ENCODE measurements around the gene TSPAN16.

TSPAN16 gene

GRCh38 chr19:11267316-11268085 lies 28.5 kb upstream of the TSPAN16 start:
- no peak for DNase-seq (ENCODE audit: low read depth)
- no peak overlapping the region for H3K4me3 ChIP-seq (ENCODE audit: low read depth, low read length)
- no peak for TF ChIP-seq CTCF (IDR thresholded peaks at IDR 0.05; ENCODE audit: low read depth, low read length, missing control alignments)
- in situ Hi-C loops (cut with HindIII; ENCODE audit: low sequenced_read_pairs) = no loop called here

GRCh38 chr19:11268783-11269267 lies 27.1 kb upstream of the TSPAN16 start:
- H3K4me3 ChIP-seq (ENCODE audit: low read depth, low read length) = no peak overlapping the region
- DNase-seq (ENCODE audit: low read depth) = no peak
- in situ Hi-C loops (cut with HindIII; ENCODE audit: low sequenced_read_pairs) = no loop called here
- TF ChIP-seq CTCF (IDR thresholded peaks at IDR 0.05; ENCODE audit: low read depth, low read length, missing control alignments) = no peak

- in situ Hi-C loops (cut with HindIII; ENCODE audit: low sequenced_read_pairs) = no loop called here
- no peak for DNase-seq (ENCODE audit: low read depth)
- no peak for TF ChIP-seq CTCF (IDR thresholded peaks at IDR 0.05; ENCODE audit: low read depth, low read length, missing control alignments)
- no peak overlapping the region for H3K4me3 ChIP-seq (ENCODE audit: low read depth, low read length)
These were observed 26.6 kb upstream of the TSPAN16 start for GRCh38 chr19:11269408-11269807.

- H3K4me3 ChIP-seq (ENCODE audit: low read depth, low read length) = no peak overlapping the region
- no peak for DNase-seq (ENCODE audit: low read depth)
- in situ Hi-C loops (cut with HindIII; ENCODE audit: low sequenced_read_pairs) = no loop called here
- TF ChIP-seq CTCF (IDR thresholded peaks at IDR 0.05; ENCODE audit: low read depth, low read length, missing control alignments) = no peak
These were observed 22.7 kb upstream of the TSPAN16 start for GRCh38 chr19:11273296-11273695.

GRCh38 chr19:11273989-11274388 lies 22.0 kb upstream of the TSPAN16 start:
- no peak overlapping the region for H3K4me3 ChIP-seq (ENCODE audit: low read depth, low read length)
- in situ Hi-C loops (cut with HindIII; ENCODE audit: low sequenced_read_pairs) = no loop called here
- TF ChIP-seq CTCF (IDR thresholded peaks at IDR 0.05; ENCODE audit: low read depth, low read length, missing control alignments) = no peak
- DNase-seq (ENCODE audit: low read depth) = no peak

- in situ Hi-C loops (cut with HindIII; ENCODE audit: low sequenced_read_pairs) = no loop called here
- no peak overlapping the region for H3K4me3 ChIP-seq (ENCODE audit: low read depth, low read length)
- no peak for DNase-seq (ENCODE audit: low read depth)
- TF ChIP-seq CTCF (IDR thresholded peaks at IDR 0.05; ENCODE audit: low read depth, low read length, missing control alignments) = no peak
These were observed 21.4 kb upstream of the TSPAN16 start for GRCh38 chr19:11274533-11275086.

All from astrocyte of the cerebellum (primary cell).